ENCODE data around the gene ABHD17A. TPM values are rescaled to one million over a fixed set of nuclear protein-coding genes. Genes with fewer than 3 reads are reported as not detected.
A peak's percentile ranks its signal among the peaks of the same experiment; 100 is the strongest.

The ABHD17A gene
- total and polyA plus RNA-seq, 2 donors (not counting 1 experiment from before 2014, with no cell fraction given) = 63.1 to 134 TPM

- H3K9me3 Mint-ChIP-seq (ENCODE audit: insufficient read depth) = no peaks in the 10 kb centered on the region
- Histone ChIP-seq H3K79me2 (ENCODE audit: control insufficient read depth, insufficient read depth, low read length) (peaks cover 58% of the 10 kb centered on the region), H3K36me3 (replicated peaks in 1 of 2; ENCODE audit: control extremely low read depth in 1 of 2, control insufficient read depth in 1 of 2, extremely low read depth in 1 of 2, insufficient read depth in 2 of 2, low read length in 1 of 2) (no peaks in the 10 kb centered on the region), H3K4me3 (ENCODE audit: control extremely low read depth in 1 of 5, extremely low read depth in 1 of 5, insufficient read depth in 1 of 5, low read depth in 2 of 5, low read length in 4 of 5) (peak overlapping the region in 3 of 5 experiments; percentile 74 to 93 (median 80)), H4K20me1 (ENCODE audit: control insufficient read depth, insufficient read depth, low read length, poor library complexity, severe bottlenecking) (peaks cover 62% of the 10 kb centered on the region), H3K27me3 (replicated peaks in 1 of 4; ENCODE audit: control extremely low read depth in 1 of 4, control insufficient read depth in 3 of 4, insufficient read depth in 4 of 4, low read length in 3 of 4) (no peaks in the 10 kb centered on the region), H3K9ac (ENCODE audit: low read length) (no peak overlapping the region), H3K27ac (ENCODE audit: low read length in 2 of 2) (peak overlapping the region in 1 of 2 donors; percentile 64), H3K9me3 (ENCODE audit: control extremely low read depth in 1 of 3, control insufficient read depth in 2 of 3, insufficient read depth in 1 of 3, low read length in 2 of 3) (no peaks in the 10 kb centered on the region), H3K4me2 (replicated peaks; ENCODE audit: low read depth, low read length, poor library complexity, severe bottlenecking) (peak overlapping the region; percentile 98), H2AFZ (ENCODE audit: insufficient read depth, low read depth, low read length, poor library complexity, severe bottlenecking) (no peak overlapping the region), H3K4me1 (ENCODE audit: control insufficient read depth in 2 of 2, insufficient read depth in 2 of 2, low read length in 2 of 2) (peaks cover 43 to 66% of the 10 kb centered on the region in 2 donors)
- CTCF ChIA-PET = interaction anchor here (1.2 kb wide), 1 partner anchor 11 kb away, joined by 4 read pairs; no protein-coding TSS in a partner anchor
- H3K27me3 Mint-ChIP-seq = no peaks in the 10 kb centered on the region
- ATAC-seq (ENCODE audit: low read depth) = no peak
- H3K4me1 Mint-ChIP-seq = peaks cover 52% of the 10 kb centered on the region
- POLR2A ChIA-PET = interaction anchor here (0.6 to 0.7 kb wide), 2 partner anchors 192 to 224 kb away, joined by 3 to 6 read pairs; no protein-coding TSS in a partner anchor
- TF ChIP-seq EZH2 (IDR thresholded peaks at IDR 0.05; ENCODE audit: borderline replicate concordance, insufficient read depth, low read depth, low read length, poor library complexity, severe bottlenecking) = no peak
- peak overlapping the region; percentile 90 for H3K4me3 Mint-ChIP-seq
- 68% methylated on average over 20 of the region's 28 CpGs for WGBS (ENCODE audit: insufficient coverage)
- intact Hi-C loops (cut with micrococcal nuclease) = loop anchor here (5.0 kb wide), 2 partner anchors 306 to 406 kb away; no protein-coding TSS in a partner anchor
- no peak for DNase-seq
- peak overlapping the region; percentile 94 for H3K27ac Mint-ChIP-seq
Observed at GRCh38 chr19:1860821-1861598, 24.3 kb downstream of the ABHD17A start.

GRCh38 chr19:1860042-1860775, 25.1 kb downstream of the ABHD17A start:
- CTCF ChIA-PET = no interaction called here
- intact Hi-C loops (cut with micrococcal nuclease) = loop anchor here (5.0 kb wide), 2 partner anchors 307 to 407 kb away; no protein-coding TSS in a partner anchor
- H3K9me3 Mint-ChIP-seq (ENCODE audit: insufficient read depth) = no peaks in the 10 kb centered on the region
- no peak for TF ChIP-seq CTCF (IDR thresholded peaks at IDR 0.05)
- TF ChIP-seq EZH2 (IDR thresholded peaks at IDR 0.05; ENCODE audit: borderline replicate concordance, insufficient read depth, low read depth, low read length, poor library complexity, severe bottlenecking) = no peak
- POLR2A ChIA-PET = interaction anchor here (0.6 to 0.7 kb wide), 2 partner anchors 191 to 1190 kb away, joined by 3 read pairs; no protein-coding TSS in a partner anchor
- no peaks in the 10 kb centered on the region for H3K36me3 ChIP-seq (replicated peaks in 1 of 2; ENCODE audit: control extremely low read depth in 1 of 2, control insufficient read depth in 1 of 2, extremely low read depth in 1 of 2, insufficient read depth in 2 of 2, low read length in 1 of 2)
- H3K79me2 ChIP-seq (ENCODE audit: control insufficient read depth, insufficient read depth, low read length) = peaks cover 62% of the 10 kb centered on the region
- peaks cover 48 to 68% of the 10 kb centered on the region in 2 donors for H3K4me1 ChIP-seq (ENCODE audit: control insufficient read depth in 2 of 2, insufficient read depth in 2 of 2, low read length in 2 of 2)
- no peak overlapping the region for H2AFZ ChIP-seq (ENCODE audit: insufficient read depth, low read depth, low read length, poor library complexity, severe bottlenecking)
- no peak overlapping the region for H3K4me3 Mint-ChIP-seq
- DNase-seq = peak; percentile 63
- WGBS (ENCODE audit: insufficient coverage) = 64% methylated on average over 20 of the region's 32 CpGs
- no peaks in the 10 kb centered on the region for H3K9me3 ChIP-seq (ENCODE audit: control extremely low read depth in 1 of 3, control insufficient read depth in 2 of 3, insufficient read depth in 1 of 3, low read length in 2 of 3)
- H4K20me1 ChIP-seq (ENCODE audit: control insufficient read depth, insufficient read depth, low read length, poor library complexity, severe bottlenecking) = peaks cover 69% of the 10 kb centered on the region
- peak overlapping the region; percentile 98 for H3K4me2 ChIP-seq (replicated peaks; ENCODE audit: low read depth, low read length, poor library complexity, severe bottlenecking)
- H3K27me3 Mint-ChIP-seq = no peaks in the 10 kb centered on the region
- H3K4me3 ChIP-seq (ENCODE audit: control extremely low read depth in 1 of 5, extremely low read depth in 1 of 5, insufficient read depth in 1 of 5, low read depth in 2 of 5, low read length in 4 of 5) = no peak overlapping the region
- no peak overlapping the region for H3K9ac ChIP-seq (ENCODE audit: low read length)
- no peaks in the 10 kb centered on the region for H3K27me3 ChIP-seq (replicated peaks in 1 of 4; ENCODE audit: control extremely low read depth in 1 of 4, control insufficient read depth in 3 of 4, insufficient read depth in 4 of 4, low read length in 3 of 4)
- no peak for ATAC-seq (ENCODE audit: low read depth)
- peak overlapping the region; percentile 27 to 64 for H3K27ac ChIP-seq (ENCODE audit: low read length in 2 of 2)
- H3K27ac Mint-ChIP-seq = peak overlapping the region; percentile 41
- H3K4me1 Mint-ChIP-seq = peaks cover 56% of the 10 kb centered on the region

Data from B cell (primary cell).